Small intestine (tissue), 7 donors: ENCODE measurements around the gene WAPL. TPM values are rescaled to one million over a fixed set of nuclear protein-coding genes. Genes with fewer than 3 reads are reported as not detected.
A peak's percentile ranks its signal among the peaks of the same experiment; 100 is the strongest.

ENCODE experiments used
- DNase-seq, 2 donors: peaks; one replicate each; pipeline versions ENCODE4 v3.0.0 to v3.0.0-alpha.2; 2013
- FAIRE-seq: peaks from 2 replicates; lab custom pipeline; 2012; peaks lifted over from hg19 to GRCh38; lab: Jason Lieb, UNC
- H3K27ac ChIP-seq, 3 donors: one replicate each; pipeline ENCODE4 v1.5.1; 2013; ENCODE audit warnings: low read length in 2 of 3, mild to moderate bottlenecking in 2 of 3, control low read depth in 1 of 3, inconsistent platforms in 1 of 3, low read depth in 1 of 3, moderate library complexity in 1 of 3
- H3K27me3 ChIP-seq, 3 donors: one replicate each; pipeline ENCODE4 v1.6.1; 2013; ENCODE audit warnings: low read length in 3 of 3, inconsistent platforms in 1 of 3; ENCODE audit not compliant: control insufficient read depth in 3 of 3, insufficient read depth in 3 of 3
- H3K36me3 ChIP-seq, 3 donors: one replicate each; pipeline ENCODE4 v1.6.1; 2013; ENCODE audit warnings: low read length in 3 of 3, inconsistent platforms in 1 of 3, low read depth in 1 of 3, mild to moderate bottlenecking in 1 of 3, moderate library complexity in 1 of 3; ENCODE audit not compliant: control insufficient read depth in 3 of 3, insufficient read depth in 2 of 3
- H3K4me1 ChIP-seq, 3 donors: one replicate each; pipeline ENCODE4 v1.6.1; 2013; ENCODE audit warnings: low read length in 2 of 3, inconsistent platforms in 1 of 3, low read depth in 1 of 3, mild to moderate bottlenecking in 1 of 3, moderate library complexity in 1 of 3; ENCODE audit not compliant: control insufficient read depth in 3 of 3, insufficient read depth in 2 of 3
- H3K4me3 ChIP-seq, 3 donors: one replicate each; pipeline ENCODE4 v1.5.1; 2013; ENCODE audit warnings: low read length in 3 of 3, control low read depth in 1 of 3, inconsistent platforms in 1 of 3, low read depth in 1 of 3, mild to moderate bottlenecking in 1 of 3, moderate library complexity in 1 of 3
- H3K9me3 ChIP-seq, 2 donors: one replicate each; pipeline ENCODE4 v1.6.1; 2013; ENCODE audit warnings: low read depth in 1 of 2, low read length in 1 of 2; ENCODE audit not compliant: control insufficient read depth in 2 of 2, insufficient read depth in 1 of 2
- WGBS, 3 donors: extraction: QIAGEN DNeasy Blood & Tissue Kit; methylation state at CpG; one replicate each; pipeline ENCODE4 v1.1.7; 2013; 5-methylcytosine and 5-hydroxymethylcytosine counted together
- polyA plus RNA-seq, 4 donors: library from polyadenylated mRNA; stranded (reverse) in 3 of 4; unstranded in 1 of 4; fragments of 200-250 nt in 3 of 4; fragments of 120-200 nt in 1 of 4; gene quantifications; one replicate each; pipeline versions ENCODE4 v1.2.1 to v1.2.3, GENCODE V29; 2013
- donor health status: healthy with polysubstance abuse.
- donor health status: control.
- donor health status: control.
- donor health status: Bipolar disorder and iron deficiency.
- donor health status: healthy.

WAPL gene
- polyA plus RNA-seq, 4 donors: 15.7 to 35.5 (median 18.4) TPM

GRCh38 chr10:86399514-86399878, 122.1 kb downstream of the WAPL start:
- 31 to 41% (median 36%) methylated on average over 9 of the region's 9 CpGs for WGBS, 3 donors
- no peak for DNase-seq
- Histone ChIP-seq H3K27me3 (peaks cover 0 to 5% (median 0%) of the 10 kb centered on the region in 3 donors), H3K27ac (peak overlapping the region in 2 of 3 donors; percentile 96 to 98), H3K4me3 (peak overlapping the region in 1 of 3 donors; percentile 76), H3K36me3 (no peaks in the 10 kb centered on the region), H3K9me3 (no peaks in the 10 kb centered on the region), H3K4me1 (peaks cover 0 to 24% (median 7%) of the 10 kb centered on the region in 3 donors)
- FAIRE-seq: no peak

- H3K27me3 ChIP-seq: peaks cover 0 to 5% (median 0%) of the 10 kb centered on the region in 3 donors
- no peak overlapping the region for H3K4me3 ChIP-seq
- peaks cover 0 to 13% (median 7%) of the 10 kb centered on the region in 3 donors for H3K4me1 ChIP-seq
- H3K9me3 ChIP-seq: no peaks in the 10 kb centered on the region
- FAIRE-seq: no peak
- no peaks in the 10 kb centered on the region for H3K36me3 ChIP-seq
- 81 to 91% (median 82%) methylated on average over 7 of the region's 7 CpGs for WGBS, 3 donors
- H3K27ac ChIP-seq: no peak overlapping the region
- no peak for DNase-seq
Observed at GRCh38 chr10:86397120-86397519, 124.5 kb downstream of the WAPL start.

- Histone ChIP-seq H3K4me3 (no peak overlapping the region), H3K4me1 (peaks cover 0 to 6% (median 0%) of the 10 kb centered on the region in 3 donors), H3K27ac (no peak overlapping the region), H3K27me3 (peaks cover 0 to 2% (median 2%) of the 10 kb centered on the region in 3 donors), H3K36me3 (no peaks in the 10 kb centered on the region), H3K9me3 (no peaks in the 10 kb centered on the region)
- FAIRE-seq (no peak), DNase-seq (no peak)
- 61 to 72% (median 72%) methylated on average over 10 of the region's 10 CpGs for WGBS, 3 donors
Observed at GRCh38 chr10:86393862-86394455, 127.6 kb downstream of the WAPL start.

GRCh38 chr10:86393362-86393761, 128.2 kb downstream of the WAPL start:
- Histone ChIP-seq H3K4me1 (peaks cover 0 to 6% (median 0%) of the 10 kb centered on the region in 3 donors), H3K27ac (no peak overlapping the region), H3K4me3 (no peak overlapping the region), H3K36me3 (no peaks in the 10 kb centered on the region), H3K27me3 (peaks cover 0 to 4% (median 3%) of the 10 kb centered on the region in 3 donors), H3K9me3 (no peaks in the 10 kb centered on the region)
- WGBS, 3 donors: 63 to 71% (median 70%) methylated on average over 9 of the region's 9 CpGs
- DNase-seq (peak; percentile 28 to 59), FAIRE-seq (no peak)

GRCh38 chr10:86392723-86393094, 128.9 kb downstream of the WAPL start:
- WGBS, 3 donors: 82 to 85% (median 83%) methylated on average over 7 of the region's 7 CpGs
- Histone ChIP-seq H3K36me3 (no peaks in the 10 kb centered on the region), H3K4me3 (no peak overlapping the region), H3K27me3 (peaks cover 0 to 11% (median 9%) of the 10 kb centered on the region in 3 donors), H3K4me1 (peaks cover 0 to 6% (median 0%) of the 10 kb centered on the region in 3 donors), H3K9me3 (no peaks in the 10 kb centered on the region), H3K27ac (no peak overlapping the region)
- DNase-seq: no peak
- no peak for FAIRE-seq

DNA sequence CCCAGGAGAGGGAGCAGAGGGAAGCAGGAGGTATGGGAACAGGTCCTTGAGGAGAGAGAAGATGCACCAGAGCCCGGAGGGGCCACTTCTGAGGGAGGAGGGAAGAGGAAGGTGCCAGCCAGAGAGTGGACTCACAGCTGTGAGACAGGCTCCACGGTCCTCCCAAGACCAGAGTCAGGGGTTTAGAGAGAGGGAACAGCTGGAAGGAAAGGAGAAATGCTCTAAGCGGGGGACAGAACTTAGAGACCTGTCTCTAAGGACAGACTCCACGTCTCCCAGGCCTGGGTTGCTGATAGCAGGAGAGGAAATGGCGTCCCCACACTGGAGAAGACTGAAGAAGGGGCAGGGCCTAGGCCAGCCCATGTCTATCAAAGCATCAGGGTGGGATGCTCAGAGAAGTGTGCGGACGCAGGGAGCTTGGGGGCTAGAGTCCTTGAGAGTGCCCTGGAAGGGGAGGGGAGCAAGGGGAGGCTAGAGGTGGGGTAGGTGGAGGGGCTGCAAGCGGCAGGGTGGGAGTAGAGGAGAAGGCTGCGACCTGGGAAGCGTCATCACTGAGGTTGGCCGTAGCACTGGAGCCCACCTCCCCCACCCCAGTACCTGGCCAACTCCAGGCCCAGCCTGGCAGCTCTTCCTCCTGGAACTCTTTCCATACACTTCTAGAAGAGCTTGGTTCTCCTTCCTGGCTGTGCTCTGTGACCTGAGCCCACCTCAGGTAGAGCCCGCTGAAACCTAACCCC, 129.4 kb downstream of the WAPL start:
- no peaks in the 10 kb centered on the region for H3K36me3 ChIP-seq
- no peaks in the 10 kb centered on the region for H3K9me3 ChIP-seq
- FAIRE-seq (no peak), DNase-seq (no peak)
- H3K4me3 ChIP-seq: no peak overlapping the region
- WGBS, 3 donors: 71 to 81% (median 80%) methylated on average over 12 of the region's 12 CpGs
- H3K4me1 ChIP-seq: peaks cover 0 to 6% (median 0%) of the 10 kb centered on the region in 3 donors
- peaks cover 0 to 16% (median 9%) of the 10 kb centered on the region in 3 donors for H3K27me3 ChIP-seq
- no peak overlapping the region for H3K27ac ChIP-seq

- no peak overlapping the region for H3K27ac ChIP-seq
- no peak for DNase-seq
- H3K4me1 ChIP-seq: peaks cover 0 to 6% (median 0%) of the 10 kb centered on the region in 3 donors
- FAIRE-seq: no peak
- no peaks in the 10 kb centered on the region for H3K9me3 ChIP-seq
- no peaks in the 10 kb centered on the region for H3K36me3 ChIP-seq
- 73 to 83% (median 79%) methylated on average over 8 of the region's 8 CpGs for WGBS, 3 donors
- peaks cover 0 to 16% (median 9%) of the 10 kb centered on the region in 3 donors for H3K27me3 ChIP-seq
- no peak overlapping the region for H3K4me3 ChIP-seq
Observed at GRCh38 chr10:86391236-86391840, 130.3 kb downstream of the WAPL start.

DNA sequence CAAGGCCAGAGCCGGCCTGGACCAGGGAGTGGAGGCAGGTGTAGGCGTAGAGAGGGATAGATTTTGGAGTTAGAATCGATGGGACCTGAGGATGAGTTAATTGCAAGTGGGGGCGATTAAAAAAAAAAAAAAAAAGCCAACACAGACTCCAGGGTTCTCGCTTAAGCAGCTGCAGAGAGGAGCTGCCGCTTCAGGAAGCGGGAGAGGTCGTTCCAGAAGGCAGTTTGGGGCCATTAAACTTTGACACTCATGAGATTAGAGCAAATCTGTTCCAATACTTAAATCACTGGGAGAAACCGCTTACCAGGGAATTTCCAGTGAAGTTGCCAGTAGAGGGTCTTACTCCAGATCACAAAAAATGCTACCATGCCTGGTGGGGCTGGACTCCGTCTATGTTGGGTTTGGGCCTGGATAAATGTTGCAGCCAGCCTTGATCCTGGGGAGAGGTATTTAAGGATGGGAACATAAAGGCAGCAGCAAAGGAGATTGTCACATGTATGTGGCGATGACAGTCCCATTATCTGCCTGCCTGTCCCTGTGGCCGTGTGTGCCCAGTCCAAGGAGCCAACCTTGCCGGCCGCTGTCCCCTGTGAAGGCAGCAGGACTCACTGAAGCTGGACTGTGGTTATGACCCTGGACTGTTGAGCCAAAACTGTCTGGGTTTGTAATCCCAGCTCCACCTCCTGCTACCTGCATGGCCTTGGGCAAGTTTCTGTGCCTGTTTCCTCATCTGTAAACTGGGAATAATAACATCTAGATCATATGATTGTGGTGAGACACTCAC, 131.1 kb downstream of the WAPL start:
- DNase-seq: peak; percentile 38 to 44
- H3K4me1 ChIP-seq: peaks cover 0 to 6% (median 0%) of the 10 kb centered on the region in 3 donors
- H3K27ac ChIP-seq: no peak overlapping the region
- H3K36me3 ChIP-seq: no peaks in the 10 kb centered on the region
- H3K27me3 ChIP-seq: peaks cover 0 to 19% (median 10%) of the 10 kb centered on the region in 3 donors
- H3K9me3 ChIP-seq: no peaks in the 10 kb centered on the region
- no peak overlapping the region for H3K4me3 ChIP-seq
- no peak for FAIRE-seq
- WGBS, 3 donors: 35 to 68% (median 53%) methylated on average over 14 of the region's 14 CpGs
